IMR-90 (cell line): Measurements from ENCODE around the gene MRPL51.

ENCODE experiments used
- CEBPB ChIP-seq: IDR thresholded peaks from 2 replicates; pipeline ENCODE4 v1.6.1; 2012; ENCODE audit warnings: low read depth, low read length, improper control_type of control experiment
- CHD1 ChIP-seq: IDR thresholded peaks from 2 replicates; pipeline ENCODE4 v1.6.1; 2012; ENCODE audit warnings: low read depth, low read length, improper control_type of control experiment
- CTCF ChIP-seq: conservative IDR thresholded peaks from 2 replicates; pipeline ENCODE4 v1.5.1; 2012; ENCODE audit warnings: mild to moderate bottlenecking, low read depth, low read length, improper control_type of control experiment
- ELK1 ChIP-seq: fragments of 150-350 bp; IDR thresholded peaks from 2 replicates; pipeline ENCODE4 v1.6.1; 2016; ENCODE audit warnings: low read depth, mild to moderate bottlenecking, low read length, moderate library complexity, borderline replicate concordance
- FOS ChIP-seq: fragments of 150-350 bp; IDR thresholded peaks from 2 replicates; pipeline ENCODE4 v1.6.1; 2016; ENCODE audit warnings: low read depth, low read length
- MAFK ChIP-seq: IDR thresholded peaks from 2 replicates; pipeline ENCODE4 v1.6.1; 2012; ENCODE audit warnings: low read depth, low read length, improper control_type of control experiment
- POLR2A ChIP-seq: IDR thresholded peaks from 2 replicates; pipeline ENCODE4 v1.6.1; 2012; ENCODE audit warnings: mild to moderate bottlenecking, low read depth, low read length
- RFX5 ChIP-seq: IDR thresholded peaks from 2 replicates; pipeline ENCODE4 v1.8.0; 2012; ENCODE audit warnings: low read depth, mild to moderate bottlenecking, low read length, moderate library complexity
- SMC3 ChIP-seq: fragments of 150-350 bp; IDR thresholded peaks from 2 replicates; pipeline ENCODE4 v1.6.1; 2016; ENCODE audit warnings: low read depth, mild to moderate bottlenecking, antibody characterized with exemption, low read length, moderate library complexity

GRCh38 chr12:6460751-6461371, 32.2 kb downstream of the MRPL51 start:
- TF ChIP-seq POLR2A (no peak), CTCF (no peak), CEBPB (no peak), ELK1 (no peak), MAFK (no peak), RFX5 (no peak), FOS (no peak), CHD1 (no peak), SMC3 (no peak)
